Caco-2 (cell line): ENCODE results near the gene STARD3NL. TPM values are rescaled to one million over a fixed set of nuclear protein-coding genes. Genes with fewer than 3 reads are reported as not detected.

Experiments
- BruUV-seq: library from RNA; stranded (reverse); fragments of 400-500 nt; replicated peaks from 2 replicates; lab custom pipeline; 2021; lab: Mats Ljungman, UMichigan
- CTCF ChIA-PET: fragments of 300-600 bp; sonication (Branson Sonifier 250); formaldehyde crosslinking; loops from one replicate; lab custom pipeline; 2022; ENCODE audit warnings: antibody characterized with exemption; lab: Charles Lee
- POLR2A ChIA-PET: fragments of 300-600 bp; sonication (Branson Sonifier 250); formaldehyde crosslinking; loops from one replicate; lab custom pipeline; 2022; ENCODE audit warnings: antibody characterized with exemption; lab: Charles Lee
- DNase-seq, 2 experiments: peaks; one replicate each; pipeline versions ENCODE4 v3.0.0 to v3.0.0-alpha.2; 2020 to 2022
- H3K27me3 ChIP-seq: replicated peaks from 2 replicates; pipeline ENCODE4 v1.6.0; 2011; ENCODE audit warnings: low read length; ENCODE audit not compliant: control insufficient read depth, insufficient read depth
- H3K36me3 ChIP-seq: 2 replicates; pipeline ENCODE4 v1.5.1; 2011; ENCODE audit warnings: low read length; ENCODE audit not compliant: control insufficient read depth, insufficient read depth
- H3K4me1 ChIP-seq: fragments of 250-450 bp; sonication (Bioruptor Pico); 2 replicates; pipeline ENCODE4 v1.5.1; 2020; ENCODE audit warnings: mild to moderate bottlenecking
- H3K4me3 ChIP-seq: 2 replicates; pipeline ENCODE4 v1.5.1; 2011; ENCODE audit warnings: low read depth, mild to moderate bottlenecking, control low read depth, low read length
- H3K9me3 ChIP-seq: fragments of 250-450 bp; sonication (Bioruptor Pico); 2 replicates; pipeline ENCODE4 v1.5.1; 2020; ENCODE audit warnings: mild to moderate bottlenecking, moderate library complexity
- H3K27ac Mint-ChIP-seq: one replicate; pipeline ENCODE4 v1.8.0; 2022; ENCODE audit warnings: mixed read lengths; ENCODE audit not compliant: unreplicated experiment
- H3K27me3 Mint-ChIP-seq: one replicate; pipeline ENCODE4 v1.8.0; 2022; ENCODE audit warnings: mixed read lengths; ENCODE audit not compliant: insufficient read depth, unreplicated experiment
- H3K36me3 Mint-ChIP-seq: one replicate; pipeline ENCODE4 v1.8.0; 2022; ENCODE audit warnings: mild to moderate bottlenecking, mixed read lengths; ENCODE audit not compliant: insufficient read depth, unreplicated experiment
- H3K4me1 Mint-ChIP-seq: one replicate; pipeline ENCODE4 v1.8.0; 2022; ENCODE audit warnings: low read depth, mixed read lengths; ENCODE audit not compliant: unreplicated experiment
- H3K4me3 Mint-ChIP-seq: one replicate; pipeline ENCODE4 v1.8.0; 2022; ENCODE audit warnings: mild to moderate bottlenecking, moderate library complexity, mixed read lengths; ENCODE audit not compliant: unreplicated experiment
- H3K9me3 Mint-ChIP-seq: one replicate; pipeline ENCODE4 v1.8.0; 2022; ENCODE audit warnings: mixed read lengths; ENCODE audit not compliant: unreplicated experiment
- CTCF ChIP-seq, 2 experiments: fragments of 200-600 bp in 1 of 2; IDR thresholded peaks; 1 replicate in 1 of 2; 2 replicates in 1 of 2; pipeline versions ENCODE4 v1.5.1 to v1.8.0; 2011 to 2022; ENCODE audit warnings: antibody characterized with exemption in 1 of 2, control low read depth in 1 of 2, inconsistent platforms in 1 of 2, low read depth in 1 of 2, low read length in 1 of 2, mild to moderate bottlenecking in 1 of 2, moderate library complexity in 1 of 2; ENCODE audit not compliant: insufficient read depth in 1 of 2, severe bottlenecking in 1 of 2, unreplicated experiment in 1 of 2
- intact Hi-C: fragments of 100-400 bp; cut with micrococcal nuclease; formaldehyde crosslinking; loops from one replicate; pipeline ENCODE4 v1.10.0; 2022; ENCODE audit not compliant: unreplicated experiment
- total RNA-seq: library from RNA; stranded (reverse); gene quantifications from 2 replicates; pipeline ENCODE4 v1.2.3, GENCODE V29; 2022

The STARD3NL gene
- total RNA-seq, 1 experiment from 2014 or later, result 32.6 TPM

GRCh38 chr7:38182450-38182849 lies 4.4 kb downstream of the STARD3NL start:
- Mint-ChIP-seq H3K9me3 (no peaks in the 10 kb centered on the region), H3K4me3 (no peak overlapping the region), H3K27ac (no peak overlapping the region), H3K27me3 (no peaks in the 10 kb centered on the region), H3K36me3 (peaks cover 9% of the 10 kb centered on the region), H3K4me1 (peaks cover 7% of the 10 kb centered on the region)
- H3K9me3 ChIP-seq, result no peaks in the 10 kb centered on the region
- intact Hi-C loops, result no loop called here
- H3K4me1 ChIP-seq, result peaks cover 12% of the 10 kb centered on the region
- no peak for DNase-seq
- H3K27me3 ChIP-seq, result no peaks in the 10 kb centered on the region
- no peaks in the 10 kb centered on the region for H3K36me3 ChIP-seq
- no peak for TF ChIP-seq CTCF (IDR thresholded peaks at IDR 0.05; ENCODE audit: insufficient read depth in 1 of 2, low read depth in 1 of 2, low read length in 1 of 2, severe bottlenecking in 1 of 2, unreplicated experiment in 1 of 2)
- POLR2A ChIA-PET, result no interaction called here
- H3K4me3 ChIP-seq, result no peak overlapping the region
- no TSS peak for BruUV-seq
- CTCF ChIA-PET, result no interaction called here

GRCh38 chr7:38185395-38186307 lies 7.6 kb downstream of the STARD3NL start:
- POLR2A ChIA-PET, result no interaction called here
- no TSS peak for BruUV-seq
- peaks cover 9% of the 10 kb centered on the region for H3K4me1 Mint-ChIP-seq
- CTCF ChIA-PET, result no interaction called here
- H3K9me3 Mint-ChIP-seq, result no peaks in the 10 kb centered on the region
- H3K4me3 Mint-ChIP-seq, result no peak overlapping the region
- no peaks in the 10 kb centered on the region for H3K36me3 ChIP-seq
- H3K4me1 ChIP-seq, result peaks cover 12% of the 10 kb centered on the region
- no peak for DNase-seq
- intact Hi-C loops, result no loop called here
- no peaks in the 10 kb centered on the region for H3K36me3 Mint-ChIP-seq
- no peak overlapping the region for H3K27ac Mint-ChIP-seq
- no peaks in the 10 kb centered on the region for H3K27me3 ChIP-seq
- no peaks in the 10 kb centered on the region for H3K9me3 ChIP-seq
- H3K4me3 ChIP-seq, result no peak overlapping the region
- no peaks in the 10 kb centered on the region for H3K27me3 Mint-ChIP-seq
- TF ChIP-seq CTCF (IDR thresholded peaks at IDR 0.05; ENCODE audit: insufficient read depth in 1 of 2, low read depth in 1 of 2, low read length in 1 of 2, severe bottlenecking in 1 of 2, unreplicated experiment in 1 of 2), result no peak

GRCh38 chr7:38186593-38187314 lies 8.7 kb downstream of the STARD3NL start:
- peaks cover 9% of the 10 kb centered on the region for H3K4me1 Mint-ChIP-seq
- Histone ChIP-seq H3K36me3 (no peaks in the 10 kb centered on the region), H3K27me3 (no peaks in the 10 kb centered on the region), H3K4me1 (peaks cover 12% of the 10 kb centered on the region), H3K4me3 (no peak overlapping the region), H3K9me3 (0 out of 2 replicates have a peak, but pooled peaks cover 4% of the 10 kb centered on the region)
- intact Hi-C loops, result no loop called here
- no TSS peak for BruUV-seq
- no peaks in the 10 kb centered on the region for H3K36me3 Mint-ChIP-seq
- no peak overlapping the region for H3K4me3 Mint-ChIP-seq
- peaks cover 7% of the 10 kb centered on the region for H3K9me3 Mint-ChIP-seq
- DNase-seq, result no peak
- ChIA-PET POLR2A (no interaction called here), CTCF (no interaction called here)
- no peaks in the 10 kb centered on the region for H3K27me3 Mint-ChIP-seq
- no peak for TF ChIP-seq CTCF (IDR thresholded peaks at IDR 0.05; ENCODE audit: insufficient read depth in 1 of 2, low read depth in 1 of 2, low read length in 1 of 2, severe bottlenecking in 1 of 2, unreplicated experiment in 1 of 2)
- no peak overlapping the region for H3K27ac Mint-ChIP-seq
